ENCODE measurements around the gene OST4. TPM values are rescaled to one million over a fixed set of nuclear protein-coding genes. Genes with fewer than 3 reads are reported as not detected.

The OST4 gene
- total and polyA plus RNA-seq, 10 of the 15 experiments (the other 5 are each of a cell fraction or from before 2014, with no cell fraction given), result 270 to 1,543 (median 523) TPM

DNA sequence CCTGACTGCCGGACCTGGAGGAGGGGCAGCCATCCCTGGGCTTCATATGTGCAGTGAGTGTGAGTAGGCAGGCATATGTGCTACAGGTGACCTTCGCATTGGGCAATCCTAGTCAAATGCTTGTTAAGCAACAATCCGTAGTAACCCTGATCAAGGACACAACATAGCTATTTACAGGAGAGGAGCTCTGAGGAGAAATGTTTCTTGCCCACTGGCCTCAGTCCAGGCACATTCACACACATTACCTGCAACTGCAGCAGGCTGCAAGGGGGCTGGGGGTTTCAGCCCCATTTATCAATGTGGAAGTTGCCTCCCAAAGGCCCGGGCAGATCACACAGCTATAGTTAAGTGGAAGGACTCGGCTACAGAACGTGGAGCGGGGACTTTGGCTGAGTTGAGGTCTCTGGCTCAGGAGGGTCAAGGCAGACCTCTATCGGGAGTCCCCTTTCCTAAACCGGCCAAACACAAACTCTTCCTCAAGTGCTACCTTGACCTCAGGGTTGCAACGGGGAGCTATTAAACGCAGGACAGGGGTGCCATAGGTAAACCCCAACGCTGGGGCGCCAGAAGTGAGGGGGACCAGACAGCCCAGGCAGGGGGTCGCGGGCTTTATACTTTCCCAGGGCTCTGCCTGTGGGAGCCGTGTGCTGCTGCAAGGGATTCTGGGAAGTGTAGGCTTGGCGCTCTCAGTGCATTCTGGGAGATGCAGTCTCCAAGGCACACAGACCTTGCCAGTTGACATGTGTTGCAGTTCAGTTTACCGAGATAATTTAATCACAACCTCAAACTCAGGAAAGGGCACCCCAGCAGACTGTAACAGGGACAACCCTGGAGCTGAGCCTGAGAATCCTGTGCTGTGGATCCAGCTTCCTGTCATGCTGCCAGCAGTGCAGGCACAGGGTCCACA lies 24.5 kb upstream of the OST4 start (continued):
- TF ChIP-seq, protein P1, sequence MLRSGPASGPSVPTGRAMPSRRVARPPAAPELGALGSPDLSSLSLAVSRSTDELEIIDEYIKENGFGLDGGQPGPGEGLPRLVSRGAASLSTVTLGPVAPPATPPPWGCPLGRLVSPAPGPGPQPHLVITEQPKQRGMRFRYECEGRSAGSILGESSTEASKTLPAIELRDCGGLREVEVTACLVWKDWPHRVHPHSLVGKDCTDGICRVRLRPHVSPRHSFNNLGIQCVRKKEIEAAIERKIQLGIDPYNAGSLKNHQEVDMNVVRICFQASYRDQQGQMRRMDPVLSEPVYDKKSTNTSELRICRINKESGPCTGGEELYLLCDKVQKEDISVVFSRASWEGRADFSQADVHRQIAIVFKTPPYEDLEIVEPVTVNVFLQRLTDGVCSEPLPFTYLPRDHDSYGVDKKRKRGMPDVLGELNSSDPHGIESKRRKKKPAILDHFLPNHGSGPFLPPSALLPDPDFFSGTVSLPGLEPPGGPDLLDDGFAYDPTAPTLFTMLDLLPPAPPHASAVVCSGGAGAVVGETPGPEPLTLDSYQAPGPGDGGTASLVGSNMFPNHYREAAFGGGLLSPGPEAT (IDR thresholded peaks at IDR 0.05; ENCODE audit: low read depth), result peak; percentile 42; the same call in 1 of the 2 replicates
- no peak for TF ChIP-seq ZSCAN29 (IDR thresholded peaks at IDR 0.05)
- TF ChIP-seq SREBF2 (IDR thresholded peaks at IDR 0.05; ENCODE audit: low read length), result no peak
- peak; percentile 90 for TF ChIP-seq SIX5 (IDR thresholded peaks at IDR 0.05; ENCODE audit: low read depth, low read length, severe bottlenecking)
- TF ChIP-seq TARDBP (IDR thresholded peaks at IDR 0.05; ENCODE audit: borderline replicate concordance), result 0 out of 2 replicates have a peak, but pooled peaks have one; percentile 25
- TF ChIP-seq YBX1 (IDR thresholded peaks at IDR 0.05), result no peak
- TF ChIP-seq YY1 (IDR thresholded peaks at IDR 0.05; ENCODE audit: low read depth, low read length), result 0 out of 2 replicates have a peak, but pooled peaks have one; percentile 17

DNA sequence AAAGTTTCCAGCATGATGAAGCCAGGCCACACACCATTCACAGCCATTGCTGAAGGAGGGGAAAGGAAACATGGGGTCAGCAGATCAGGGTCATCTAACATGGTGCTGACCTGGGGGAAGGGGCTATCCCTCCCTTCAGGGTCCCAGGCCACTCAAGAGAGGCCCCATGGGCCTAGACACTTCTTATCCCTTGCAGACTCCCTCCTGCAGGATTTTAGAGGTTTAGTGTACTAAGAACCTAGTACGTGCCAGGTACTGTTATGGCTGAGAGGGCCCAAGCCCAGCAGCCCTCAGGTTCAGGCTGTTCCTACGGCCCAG lies 23.9 kb upstream of the OST4 start:
- Histone ChIP-seq H3K36me3 (ENCODE audit: control insufficient read depth in 2 of 2, insufficient read depth in 2 of 2, low read length in 1 of 2) (no peaks in the 10 kb centered on the region; a peak in 1 of 4 replicates), H2AFZ (ENCODE audit: control insufficient read depth, low read depth, low read length) (no peak overlapping the region), H3K4me1 (ENCODE audit: control insufficient read depth, insufficient read depth, low read length) (no peaks in the 10 kb centered on the region; the same call in 1 of the 2 replicates), H3K9me3 (replicated peaks; ENCODE audit: control insufficient read depth, insufficient read depth, low read length) (no peaks in the 10 kb centered on the region), H3K4me2 (ENCODE audit: control insufficient read depth, insufficient read depth) (no peak overlapping the region), H3K79me2 (ENCODE audit: control insufficient read depth, insufficient read depth, low read length) (no peaks in the 10 kb centered on the region), H3K9ac (ENCODE audit: control insufficient read depth, insufficient read depth, low read length) (no peak overlapping the region), H3K27ac (ENCODE audit: control insufficient read depth, insufficient read depth) (no peak overlapping the region), H3K27me3 (replicated peaks in 1 of 2; ENCODE audit: control insufficient read depth in 2 of 2, insufficient read depth in 2 of 2, low read length in 1 of 2) (no peaks in the 10 kb centered on the region), H4K20me1 (ENCODE audit: control insufficient read depth, insufficient read depth) (no peaks in the 10 kb centered on the region), H3K4me3 (no peak overlapping the region)
- DNase-seq (ENCODE audit: low read depth, low spot score) (no peak), ATAC-seq (no peak), FAIRE-seq (no peak)
- BruUV-seq (replicated peaks), result no TSS peak
- 86% methylated on average over 2 of the region's 2 CpGs for WGBS (ENCODE audit: insufficient coverage, insufficient replicate concordance, low lambda C conversion rate, missing lambda C conversion rate)
- in situ Hi-C loops (cut with MboI), result loop anchor here (5.0 kb wide), 1 partner anchor 187 kb away; the partner anchor contains the start of gene TRIM54
- ChIA-PET POLR2A (no interaction called here), CTCF (interaction anchor here (1.1 to 9.3 kb wide), 7 partner anchors 8 to 207 kb away, joined by 3 to 132 read pairs (median 4); partner anchors contain the start of gene TRIM54), SMC1A (ENCODE audit: uncharacterized antibody, unreplicated experiment) (interaction anchor here (0.6 to 4.7 kb wide), 6 partner anchors 77 to 690 kb away, joined by 3 to 19 read pairs (median 4); no protein-coding TSS in a partner anchor), RAD21 (ENCODE audit: unreplicated experiment) (interaction anchor here (2.4 kb wide), 1 partner anchor 184 kb away, joined by 15 read pairs; no protein-coding TSS in a partner anchor)
- intact Hi-C loops (cut with micrococcal nuclease; ENCODE audit: unreplicated experiment), result no loop called here
- TF ChIP-seq EED (IDR thresholded peaks at IDR 0.05; ENCODE audit: low read depth) (no peak), MEF2B (IDR thresholded peaks at IDR 0.05; ENCODE audit: partially characterized antibody, poor library complexity, severe bottlenecking) (no peak), SUZ12 (IDR thresholded peaks at IDR 0.05; ENCODE audit: unreplicated experiment) (no peak), NFYB (IDR thresholded peaks at IDR 0.05; ENCODE audit: insufficient read depth, low read depth, low read length) (no peak), LARP7 (IDR thresholded peaks at IDR 0.05) (no peak)
- TF ChIP-seq, protein P2, sequence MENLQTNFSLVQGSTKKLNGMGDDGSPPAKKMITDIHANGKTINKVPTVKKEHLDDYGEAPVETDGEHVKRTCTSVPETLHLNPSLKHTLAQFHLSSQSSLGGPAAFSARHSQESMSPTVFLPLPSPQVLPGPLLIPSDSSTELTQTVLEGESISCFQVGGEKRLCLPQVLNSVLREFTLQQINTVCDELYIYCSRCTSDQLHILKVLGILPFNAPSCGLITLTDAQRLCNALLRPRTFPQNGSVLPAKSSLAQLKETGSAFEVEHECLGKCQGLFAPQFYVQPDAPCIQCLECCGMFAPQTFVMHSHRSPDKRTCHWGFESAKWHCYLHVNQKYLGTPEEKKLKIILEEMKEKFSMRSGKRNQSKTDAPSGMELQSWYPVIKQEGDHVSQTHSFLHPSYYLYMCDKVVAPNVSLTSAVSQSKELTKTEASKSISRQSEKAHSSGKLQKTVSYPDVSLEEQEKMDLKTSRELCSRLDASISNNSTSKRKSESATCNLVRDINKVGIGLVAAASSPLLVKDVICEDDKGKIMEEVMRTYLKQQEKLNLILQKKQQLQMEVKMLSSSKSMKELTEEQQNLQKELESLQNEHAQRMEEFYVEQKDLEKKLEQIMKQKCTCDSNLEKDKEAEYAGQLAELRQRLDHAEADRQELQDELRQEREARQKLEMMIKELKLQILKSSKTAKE (IDR thresholded peaks at IDR 0.05; ENCODE audit: low read depth, poor library complexity, severe bottlenecking), result no peak
- TF ChIP-seq, protein P3, sequence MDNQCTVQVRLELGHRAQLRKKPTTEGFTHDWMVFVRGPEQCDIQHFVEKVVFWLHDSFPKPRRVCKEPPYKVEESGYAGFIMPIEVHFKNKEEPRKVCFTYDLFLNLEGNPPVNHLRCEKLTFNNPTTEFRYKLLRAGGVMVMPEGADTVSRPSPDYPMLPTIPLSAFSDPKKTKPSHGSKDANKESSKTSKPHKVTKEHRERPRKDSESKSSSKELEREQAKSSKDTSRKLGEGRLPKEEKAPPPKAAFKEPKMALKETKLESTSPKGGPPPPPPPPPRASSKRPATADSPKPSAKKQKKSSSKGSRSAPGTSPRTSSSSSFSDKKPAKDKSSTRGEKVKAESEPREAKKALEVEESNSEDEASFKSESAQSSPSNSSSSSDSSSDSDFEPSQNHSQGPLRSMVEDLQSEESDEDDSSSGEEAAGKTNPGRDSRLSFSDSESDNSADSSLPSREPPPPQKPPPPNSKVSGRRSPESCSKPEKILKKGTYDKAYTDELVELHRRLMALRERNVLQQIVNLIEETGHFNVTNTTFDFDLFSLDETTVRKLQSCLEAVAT (IDR thresholded peaks at IDR 0.05), result no peak
